Neural cell (in vitro differentiated cells): Measurements from ENCODE around the gene ZDHHC21.

Experiments
- EZH2 ChIP-seq: fragments of 200-600, 300-800 bp; shearing (Covaris generic), sonication (generic); IDR thresholded peaks from 2 replicates; pipeline ENCODE4 v1.6.1; 2014; ENCODE audit warnings: antibody characterized with exemption, low read length, borderline replicate concordance, mild to moderate bottlenecking; ENCODE audit not compliant: insufficient read depth, poor library complexity, severe bottlenecking
- MXI1 ChIP-seq: fragments of 450-650 bp; conservative IDR thresholded peaks from 2 replicates; pipeline ENCODE4 v1.6.1; 2014; ENCODE audit warnings: antibody characterized with exemption, mild to moderate bottlenecking; ENCODE audit not compliant: poor library complexity, severe bottlenecking
- POLR2AphosphoS5 ChIP-seq: IDR thresholded peaks from 2 replicates; pipeline ENCODE4 v1.6.1; 2012
- TF ChIP-seq, protein P1 (sequence below): fragments of 450-650 bp; IDR thresholded peaks from 2 replicates; pipeline ENCODE4 v1.5.1; 2014; ENCODE audit warnings: antibody characterized with exemption, mild to moderate bottlenecking, moderate library complexity; ENCODE audit not compliant: poor library complexity, severe bottlenecking

DNA sequence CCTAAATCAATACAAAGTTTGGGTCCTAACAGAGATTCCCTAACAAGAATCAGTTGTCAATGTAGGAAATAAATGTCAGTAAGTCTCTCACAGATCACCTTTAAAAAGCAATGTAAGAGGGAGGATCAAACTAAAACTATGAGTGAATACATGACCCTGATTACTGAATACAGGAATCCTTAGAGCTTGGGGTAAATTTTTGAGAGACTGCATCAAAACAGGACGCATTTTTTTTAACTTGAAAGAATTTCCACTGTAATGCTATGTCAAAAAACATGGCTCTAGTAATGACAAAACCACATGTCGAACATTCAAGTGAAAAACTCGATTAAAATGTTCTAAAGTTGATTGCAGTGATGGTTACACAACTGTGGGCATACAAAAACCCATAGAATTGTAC lies 21.9 kb downstream of the ZDHHC21 start:
- TF ChIP-seq, protein P1, sequence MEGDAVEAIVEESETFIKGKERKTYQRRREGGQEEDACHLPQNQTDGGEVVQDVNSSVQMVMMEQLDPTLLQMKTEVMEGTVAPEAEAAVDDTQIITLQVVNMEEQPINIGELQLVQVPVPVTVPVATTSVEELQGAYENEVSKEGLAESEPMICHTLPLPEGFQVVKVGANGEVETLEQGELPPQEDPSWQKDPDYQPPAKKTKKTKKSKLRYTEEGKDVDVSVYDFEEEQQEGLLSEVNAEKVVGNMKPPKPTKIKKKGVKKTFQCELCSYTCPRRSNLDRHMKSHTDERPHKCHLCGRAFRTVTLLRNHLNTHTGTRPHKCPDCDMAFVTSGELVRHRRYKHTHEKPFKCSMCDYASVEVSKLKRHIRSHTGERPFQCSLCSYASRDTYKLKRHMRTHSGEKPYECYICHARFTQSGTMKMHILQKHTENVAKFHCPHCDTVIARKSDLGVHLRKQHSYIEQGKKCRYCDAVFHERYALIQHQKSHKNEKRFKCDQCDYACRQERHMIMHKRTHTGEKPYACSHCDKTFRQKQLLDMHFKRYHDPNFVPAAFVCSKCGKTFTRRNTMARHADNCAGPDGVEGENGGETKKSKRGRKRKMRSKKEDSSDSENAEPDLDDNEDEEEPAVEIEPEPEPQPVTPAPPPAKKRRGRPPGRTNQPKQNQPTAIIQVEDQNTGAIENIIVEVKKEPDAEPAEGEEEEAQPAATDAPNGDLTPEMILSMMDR: no peak
- no peak for TF ChIP-seq POLR2AphosphoS5
- TF ChIP-seq MXI1: no peak
- no peak for TF ChIP-seq EZH2
